Testis (tissue), 3 donors: Measurements from ENCODE around the gene OR2A25. TPM values are rescaled to one million over a fixed set of nuclear protein-coding genes. Genes with fewer than 3 reads are reported as not detected.

Experiments
- DNase-seq: peaks from one replicate; pipeline ENCODE4 v3.0.0-alpha.2; 2019
- H3K27ac ChIP-seq, 2 donors: fragments of 200-600 bp; sonication (generic); one replicate each; pipeline ENCODE4 v1.5.1; 2019
- H3K27me3 ChIP-seq: fragments of 200-600 bp; sonication (generic); one replicate; pipeline ENCODE4 v1.5.1; 2019
- H3K36me3 ChIP-seq: fragments of 200-600 bp; sonication (generic); one replicate; pipeline ENCODE4 v1.5.1; 2017; ENCODE audit warnings: low read depth; ENCODE audit errors: missing control alignments
- H3K4me1 ChIP-seq: fragments of 200-600 bp; sonication (generic); one replicate; pipeline ENCODE4 v1.5.1; 2019
- H3K4me3 ChIP-seq, 2 donors: fragments of 200-600 bp; sonication (generic); one replicate each; pipeline ENCODE4 v1.5.1; 2017 to 2019
- H3K9me3 ChIP-seq: fragments of 200-600 bp; sonication (generic); one replicate; pipeline ENCODE4 v1.5.1; 2017
- CTCF ChIP-seq, 3 experiments: fragments of 450-650 bp in 2 of 3; fragments of 200-600 bp in 1 of 3; sonication (generic) in 1 of 3; IDR thresholded peaks; one replicate each; pipeline ENCODE4 v1.5.1; 2016 to 2019; ENCODE audit warnings: antibody characterized with exemption in 3 of 3, mild to moderate bottlenecking in 2 of 3, moderate library complexity in 1 of 3
- POLR2A ChIP-seq: fragments of 450-650 bp; IDR thresholded peaks from one replicate; pipeline ENCODE4 v1.6.1; 2017; ENCODE audit warnings: antibody characterized with exemption, mild to moderate bottlenecking, moderate library complexity
- WGBS, 2 donors: methylation state at CpG; one replicate each; pipeline ENCODE4 v1.1.5; 2018; 5-methylcytosine and 5-hydroxymethylcytosine counted together
- intact Hi-C: fragments of 100-400 bp; cut with DNase I; formaldehyde crosslinking; loops from one replicate; pipeline ENCODE4 v1.15.1; 2023; ENCODE audit warnings: low total_unique reads
- polyA plus RNA-seq: library from polyadenylated mRNA; stranded (reverse); fragments of 350-450 nt; fragmentation: Illumina TruSeq; extraction: RNeasy Lipid Tissue Mini Kit (QIAGEN cat#74804); gene quantifications from one replicate; pipeline ENCODE4 v1.2.3, GENCODE V29; 2014; ENCODE audit warnings: low read depth, low replicate concordance; ENCODE audit not compliant: insufficient read depth
- small RNA-seq, 2 donors: library from RNA; depleted of rRNA; stranded (forward); fragments of <200 nt; gene quantifications; one replicate each; pipeline ENCODE3, GENCODE V24; 2016
- total RNA-seq, 2 donors: library from RNA; depleted of rRNA; stranded (reverse); fragments of >200 nt; gene quantifications; one replicate each; pipeline ENCODE4 v1.2.3, GENCODE V29; 2016

The OR2A25 gene
- total and polyA plus RNA-seq, 3 donors from 2014 or later = 0.18 to 0.19 TPM; not detected in 1

DNA sequence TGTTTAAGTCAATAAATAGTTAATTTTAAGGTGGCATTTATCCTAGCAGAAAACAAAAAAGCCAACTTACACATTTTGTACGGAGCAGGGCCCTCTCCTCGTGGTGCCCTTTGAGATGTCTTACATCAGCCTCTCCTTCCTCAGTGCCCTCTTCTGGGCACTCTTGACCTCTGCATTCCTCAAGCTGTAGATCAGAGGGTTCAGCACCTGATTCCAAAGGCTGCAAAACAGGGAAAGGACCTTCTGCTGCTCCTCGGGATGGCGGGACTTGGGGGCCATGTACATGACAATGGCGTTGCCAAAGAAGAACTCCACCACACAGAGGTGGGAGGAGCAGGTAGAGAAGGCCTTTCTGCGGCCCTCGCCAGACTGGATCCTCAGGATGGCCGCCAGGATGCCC lies 48.7 kb downstream of the OR2A25 start:
- no peaks in the 10 kb centered on the region for H3K4me1 ChIP-seq
- no peak overlapping the region for H3K4me3 ChIP-seq
- 60 to 72% methylated on average over 7 to 8 of the region's 8 CpGs for WGBS, 2 donors
- H3K27me3 ChIP-seq = no peaks in the 10 kb centered on the region
- no peak for DNase-seq
- no peaks in the 10 kb centered on the region for H3K9me3 ChIP-seq
- H3K27ac ChIP-seq = no peak overlapping the region
- intact Hi-C loops = no loop called here
- no peak for TF ChIP-seq POLR2A
- TF ChIP-seq CTCF (IDR thresholded peaks at IDR 0.05) = no peak
- no peaks in the 10 kb centered on the region for H3K36me3 ChIP-seq

DNA sequence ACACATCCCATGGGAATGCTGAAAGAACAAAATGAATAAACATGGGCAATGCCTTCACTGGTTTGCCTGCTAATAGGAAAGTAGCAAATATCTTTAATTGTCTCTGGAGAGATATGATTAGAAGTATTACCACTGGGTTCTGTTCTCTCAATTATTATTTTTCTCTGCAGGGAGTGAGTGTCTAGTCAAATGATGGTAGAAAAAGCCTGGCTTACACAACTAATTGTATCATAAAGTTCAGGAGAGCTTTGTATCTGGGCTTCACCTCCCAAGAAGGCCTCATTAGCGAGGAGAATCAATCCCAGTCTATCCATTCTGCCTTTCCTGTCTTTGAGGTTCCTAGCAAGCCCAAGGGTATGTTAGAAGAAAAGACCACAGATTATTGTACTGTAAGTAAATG lies 53.3 kb downstream of the OR2A25 start, which contains the start of gene OR2A14:
OR2A14 (plus strand) TSS at position 301 of the 400 bp plus-strand sequence. CDS start 5,937 bp downstream, outside the sequence.
- H3K4me3 ChIP-seq = no peak within 1 kb of the TSS
- no peak for DNase-seq
- intact Hi-C loops = no loop called here
- no peaks in the 10 kb centered on the region for H3K27me3 ChIP-seq
- no peak within 1 kb of the TSS for H3K27ac ChIP-seq
- no peaks in the 10 kb centered on the region for H3K36me3 ChIP-seq
- no peaks in the 10 kb centered on the region for H3K9me3 ChIP-seq
- TF ChIP-seq POLR2A (no peak), CTCF (IDR thresholded peaks at IDR 0.05) (no peak)
- H3K4me1 ChIP-seq = no peaks in the 10 kb centered on the region
- WGBS, 2 donors = 89 to 100% methylated on average over 1 of the region's 1 CpG

Small RNA genes lying within 50 kb of the gene (small RNA-seq; reads per million reads assigned to genes)
- gene OR2A41P = 0 reads per million in 2 donors

Other genes with a start within 250 kb of the OR2A25 start
- 10 to 100 TPM; 21.3 to 28.7 TPM for gene TCAF1, start 167.6 kb upstream of the OR2A25 start, total RNA-seq
- gene TCAF1, start 167.6 kb upstream of the OR2A25 start, polyA plus RNA-seq = 6.2 TPM
- gene OR2F2, start 134.6 kb upstream of the OR2A25 start, total RNA-seq = 1 to 10 TPM; 1.2 to 3.5 TPM
- 0.30 TPM for gene OR2F2, start 134.6 kb upstream of the OR2A25 start, polyA plus RNA-seq
- gene OR2F1, start 115.0 kb upstream of the OR2A25 start, total RNA-seq = 1 to 10 TPM; 2.2 to 5.3 TPM
- gene OR2F1, start 115.0 kb upstream of the OR2A25 start, polyA plus RNA-seq = 0.20 TPM
- gene OR6B1, start 69.5 kb upstream of the OR2A25 start, total RNA-seq = 1 to 10 TPM; 1.4 to 1.8 TPM
- 0.53 TPM for gene OR6B1, start 69.5 kb upstream of the OR2A25 start, polyA plus RNA-seq
- gene OR2A5, start 20.9 kb upstream of the OR2A25 start, total RNA-seq = under 1 TPM; 0.31 to 0.43 TPM
- not detected for gene OR2A5, start 20.9 kb upstream of the OR2A25 start, polyA plus RNA-seq
- gene OR2A12, start 16.5 kb downstream of the OR2A25 start, total RNA-seq = under 1 TPM; 0.06 to 0.39 TPM
- gene OR2A12, start 16.5 kb downstream of the OR2A25 start, polyA plus RNA-seq = not detected
- not detected for gene OR2A2, start 39.8 kb downstream of the OR2A25 start, total RNA-seq
- gene OR2A2, start 39.8 kb downstream of the OR2A25 start, polyA plus RNA-seq = not detected
- gene OR2A14, start 53.4 kb downstream of the OR2A25 start, total RNA-seq = not detected
- gene OR2A14, start 53.4 kb downstream of the OR2A25 start, polyA plus RNA-seq = not detected
- 10 to 100 TPM in 1 of 2 donors, 1 to 10 TPM in 1; 7.5 to 13.1 TPM for gene CTAGE4, start 113.7 kb downstream of the OR2A25 start, total RNA-seq
- not detected for gene CTAGE4, start 113.7 kb downstream of the OR2A25 start, polyA plus RNA-seq
- 1 to 10 TPM in 1 of 2 donors, under 1 TPM in 1; 0.87 to 1.3 TPM for gene ARHGEF35, start 126.0 kb downstream of the OR2A25 start, total RNA-seq
- gene ARHGEF35, start 126.0 kb downstream of the OR2A25 start, polyA plus RNA-seq = 3.0 TPM
- not detected for gene OR2A42, start 169.8 kb downstream of the OR2A25 start, total RNA-seq
- gene OR2A42, start 169.8 kb downstream of the OR2A25 start, polyA plus RNA-seq = not detected
- gene OR2A7, start 195.0 kb downstream of the OR2A25 start, total RNA-seq = 1 to 10 TPM in 1 of 2 donors, under 1 TPM in 1; 0.63 to 1.2 TPM
- 1.1 TPM for gene OR2A7, start 195.0 kb downstream of the OR2A25 start, polyA plus RNA-seq
- gene CTAGE8, start 199.5 kb downstream of the OR2A25 start, total RNA-seq = 10 to 100 TPM in 1 of 2 donors, 1 to 10 TPM in 1; 4.4 to 13.7 TPM
- 16.6 TPM for gene CTAGE8, start 199.5 kb downstream of the OR2A25 start, polyA plus RNA-seq
- under 1 TPM in 1 of 2 donors, not detected in 1; 0.37 TPM for gene OR2A1, start 242.6 kb downstream of the OR2A25 start, total RNA-seq
- gene OR2A1, start 242.6 kb downstream of the OR2A25 start, polyA plus RNA-seq = 0.20 TPM